Medulla oblongata (tissue), 1 donor: ENCODE data around the gene NIPAL3.
"Not testable (repeated sequence)": the region's sequence is repeated elsewhere in the genome, so short reads cannot be mapped to it uniquely, and the experiment has no call there.

Experiments used
- DNase-seq: peaks from one replicate; pipeline ENCODE4 v3.0.0-alpha.2; 2015; ENCODE audit errors: extremely low spot score

The NIPAL3 gene

DNA sequence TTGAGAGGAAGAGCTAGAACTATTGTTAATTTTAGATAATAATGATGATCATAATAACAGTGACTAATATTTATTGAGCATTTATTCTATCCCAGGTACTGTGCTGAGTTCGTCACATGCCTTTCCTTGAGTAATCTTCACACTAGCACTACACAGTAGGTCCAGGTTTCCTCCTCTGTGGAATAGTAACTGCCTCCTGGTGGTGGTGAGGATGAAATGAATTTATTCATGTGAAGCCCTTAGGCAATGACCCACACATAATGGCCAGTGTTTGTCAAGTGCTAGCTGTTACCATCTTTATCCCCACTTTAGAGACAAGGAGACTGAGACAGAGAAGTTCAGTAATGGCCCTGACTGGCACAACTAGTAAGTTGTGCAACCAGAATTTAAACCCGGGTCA lies 5.9 kb downstream of the NIPAL3 start:
- DNase-seq: no peak

DNA sequence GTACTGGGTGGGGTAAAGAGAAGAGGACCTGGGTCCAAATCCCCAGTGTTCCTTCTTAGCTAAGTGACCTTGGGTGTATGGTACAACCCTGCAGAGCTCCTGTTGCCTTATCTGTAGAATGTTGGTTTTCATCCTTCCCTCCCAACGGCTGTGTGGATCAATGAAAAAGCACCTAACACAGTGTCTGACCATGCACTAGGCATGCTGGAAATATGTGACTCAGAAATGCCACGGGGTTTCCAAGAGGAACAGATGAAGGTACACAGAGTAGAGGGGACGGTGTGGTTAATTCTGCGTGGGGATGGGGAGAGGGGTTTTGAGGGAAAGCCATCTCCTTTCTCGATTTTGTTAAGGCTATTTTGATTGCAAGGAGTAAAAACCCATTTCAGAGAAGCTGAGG lies 8.6 kb downstream of the NIPAL3 start:
- DNase-seq: no peak

DNA sequence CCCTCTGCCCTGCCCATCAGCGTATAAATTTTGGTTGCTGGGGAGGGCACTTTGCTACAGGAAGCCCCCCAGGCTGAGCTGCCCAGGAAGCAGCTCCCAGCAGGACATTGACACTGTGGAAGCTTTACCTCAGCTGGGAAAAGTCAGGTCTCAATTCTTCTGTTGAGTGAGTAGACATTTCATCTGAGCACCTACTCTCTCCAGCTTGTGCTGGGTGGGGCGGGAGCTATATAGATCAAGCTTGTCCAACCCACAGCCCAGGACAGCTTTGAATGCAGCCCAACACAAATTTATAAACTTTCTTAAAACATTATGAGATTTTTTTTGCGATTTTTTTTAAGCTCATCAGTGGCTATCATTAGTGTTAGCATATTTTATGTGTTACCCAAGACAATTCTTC lies 9.4 kb downstream of the NIPAL3 start:
- no peak for DNase-seq

DNA sequence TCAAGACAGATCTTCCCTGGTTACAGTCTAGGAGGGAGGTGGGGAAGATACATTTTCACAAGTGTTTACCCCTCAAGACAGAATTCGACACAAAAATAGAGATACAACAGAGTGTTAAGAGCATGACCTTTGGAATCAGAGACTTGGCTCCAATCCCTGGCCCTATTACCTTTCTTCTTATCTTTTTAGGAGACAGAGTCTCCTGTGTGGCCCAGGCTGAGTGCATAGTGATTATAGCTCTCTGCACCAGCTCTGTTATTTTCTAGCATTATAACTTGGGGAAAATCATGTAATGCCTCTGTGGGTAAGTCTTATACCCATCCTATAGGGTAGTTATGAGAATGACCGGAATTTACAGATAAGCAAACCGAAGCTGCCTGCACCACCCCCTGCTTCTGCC lies 9.8 kb downstream of the NIPAL3 start:
- DNase-seq: no peak

DNA sequence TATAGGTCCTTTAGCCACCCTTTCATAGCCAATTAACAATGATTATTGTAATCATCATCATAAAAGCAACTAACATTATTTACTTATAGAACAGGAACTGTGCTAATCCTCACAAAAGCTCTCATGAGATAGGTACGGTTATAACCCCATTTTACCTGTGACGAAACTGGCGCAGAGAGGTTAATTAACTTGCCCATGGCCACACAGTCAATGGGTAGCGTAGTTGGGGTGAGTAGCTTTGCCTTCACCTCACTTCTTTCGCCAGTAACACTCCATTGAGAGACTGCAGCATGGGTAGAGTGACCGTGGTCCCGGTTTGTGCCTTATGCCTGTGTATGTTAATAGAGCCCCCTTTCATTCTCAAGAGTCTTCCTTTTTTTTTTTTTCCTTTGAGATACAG lies 10.3 kb downstream of the NIPAL3 start:
- no peak for DNase-seq

DNA sequence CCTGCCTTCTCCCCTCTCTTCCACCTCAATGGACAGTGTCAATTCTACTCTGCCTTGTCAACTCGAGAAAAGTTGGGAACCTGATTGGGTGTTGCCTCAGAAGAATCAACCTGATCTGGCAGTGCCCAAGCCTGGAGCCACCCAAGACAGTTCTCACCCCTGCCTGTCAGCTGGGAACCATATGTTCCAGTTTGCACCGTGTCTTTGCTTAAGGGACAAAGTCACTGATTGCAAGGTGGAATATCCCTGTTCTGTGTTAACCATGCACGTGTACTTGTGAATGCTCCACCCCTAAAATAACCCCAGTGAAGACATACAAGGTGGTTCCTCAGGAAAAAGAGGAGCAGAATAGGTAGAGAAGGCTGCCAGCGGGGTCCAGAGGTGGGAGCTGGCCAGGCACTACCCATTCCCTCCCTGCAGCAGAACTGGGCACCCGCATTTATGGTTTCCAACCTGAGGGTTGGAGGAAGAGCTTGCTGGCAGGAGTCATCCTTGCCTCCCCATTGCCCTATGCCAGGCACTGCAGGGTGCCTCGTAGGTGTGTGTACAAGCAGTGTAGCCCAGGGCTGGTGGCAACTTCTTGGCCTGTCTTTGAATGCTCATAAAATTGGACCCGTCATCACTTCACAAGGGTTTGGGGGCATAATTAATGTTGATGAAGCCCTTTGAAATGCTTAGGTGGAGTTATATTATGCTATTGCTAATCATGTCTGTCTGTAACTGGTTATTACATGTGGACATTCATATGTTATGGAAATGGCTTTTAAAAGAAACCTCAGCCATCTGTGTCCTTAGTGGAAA lies 11.3 kb downstream of the NIPAL3 start:
- no peak for DNase-seq

DNA sequence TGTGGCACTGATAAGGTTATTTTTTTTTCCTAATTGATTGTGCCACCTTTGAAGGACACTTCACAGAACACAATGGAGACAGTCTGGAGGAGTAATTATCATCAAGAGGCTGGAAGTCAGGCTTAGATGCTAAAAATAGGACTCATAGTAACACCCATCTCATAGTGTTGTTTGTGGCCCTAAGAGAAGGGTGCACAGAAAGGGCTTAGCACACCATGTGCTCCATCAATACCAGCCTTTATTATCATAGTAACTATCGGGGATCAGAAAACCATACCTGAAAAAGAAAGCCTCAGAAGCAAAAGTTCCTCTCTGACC lies 11.9 kb downstream of the NIPAL3 start:
- DNase-seq: no peak

DNA sequence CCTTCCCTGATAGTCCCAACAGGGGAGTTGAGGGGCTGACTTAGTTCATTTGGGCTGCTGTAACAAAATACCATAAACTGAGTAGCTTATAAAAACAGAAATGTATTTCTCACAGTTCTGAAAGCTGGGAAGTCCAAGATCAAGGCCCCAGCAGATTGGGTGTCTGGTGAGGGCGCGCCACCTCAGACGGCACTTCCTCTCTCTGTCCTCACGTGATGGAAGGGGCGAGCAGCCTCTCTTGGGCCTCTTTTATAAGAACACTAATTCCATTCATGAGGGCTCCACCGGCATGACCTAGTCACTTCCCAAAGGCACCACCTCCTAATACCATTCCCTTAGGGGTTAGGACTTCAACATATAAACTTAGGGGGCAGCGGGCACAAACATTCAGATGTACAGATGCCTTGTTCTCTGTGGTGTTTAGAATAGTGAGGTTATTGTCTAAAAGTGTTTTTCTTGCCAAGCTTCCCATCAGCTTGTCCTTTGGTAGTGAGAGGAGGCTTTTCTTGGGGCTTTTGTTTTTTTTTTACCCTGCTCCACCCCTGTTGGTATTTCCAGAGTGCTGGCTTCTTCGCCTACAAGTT lies 20.3 kb downstream of the NIPAL3 start:
- peak; percentile 73 for DNase-seq

DNA sequence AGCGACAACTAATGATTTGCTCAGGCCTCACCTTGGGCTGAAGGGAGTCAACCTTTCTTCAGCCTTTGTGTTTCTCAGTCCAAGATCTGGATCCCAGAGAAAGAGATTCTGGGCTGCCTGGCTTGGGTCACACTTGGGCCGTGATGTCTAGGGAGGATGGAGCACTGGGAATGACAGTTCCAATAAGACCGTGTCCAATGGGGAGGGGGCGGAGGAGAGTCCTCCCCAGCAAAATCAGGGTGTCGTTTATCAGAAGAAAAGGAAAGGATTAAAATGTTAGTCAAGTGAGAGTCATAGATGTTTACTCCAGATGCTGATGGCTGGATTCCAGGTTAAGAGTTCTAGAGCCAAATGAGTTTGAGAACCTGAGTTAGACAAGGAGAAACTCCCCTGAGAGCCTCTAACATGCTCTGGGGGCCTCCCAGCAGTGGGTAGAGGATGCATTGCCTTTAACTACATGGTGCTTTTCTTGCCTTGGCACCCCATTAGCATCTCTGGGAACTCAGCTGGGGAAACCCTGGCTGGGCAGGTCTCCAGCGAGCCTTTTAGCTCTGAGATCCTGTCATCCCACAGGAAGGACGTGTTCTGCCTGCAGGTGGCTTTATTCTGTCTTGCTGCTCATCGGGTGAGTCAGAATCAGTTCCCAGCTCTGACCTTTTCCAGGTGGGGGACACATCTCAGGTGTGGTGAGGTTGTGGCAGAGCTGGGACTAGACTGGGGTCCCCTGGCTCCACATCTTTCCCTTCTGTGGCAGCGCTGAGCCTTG lies 22.2 kb downstream of the NIPAL3 start:
- no peak for DNase-seq

DNA sequence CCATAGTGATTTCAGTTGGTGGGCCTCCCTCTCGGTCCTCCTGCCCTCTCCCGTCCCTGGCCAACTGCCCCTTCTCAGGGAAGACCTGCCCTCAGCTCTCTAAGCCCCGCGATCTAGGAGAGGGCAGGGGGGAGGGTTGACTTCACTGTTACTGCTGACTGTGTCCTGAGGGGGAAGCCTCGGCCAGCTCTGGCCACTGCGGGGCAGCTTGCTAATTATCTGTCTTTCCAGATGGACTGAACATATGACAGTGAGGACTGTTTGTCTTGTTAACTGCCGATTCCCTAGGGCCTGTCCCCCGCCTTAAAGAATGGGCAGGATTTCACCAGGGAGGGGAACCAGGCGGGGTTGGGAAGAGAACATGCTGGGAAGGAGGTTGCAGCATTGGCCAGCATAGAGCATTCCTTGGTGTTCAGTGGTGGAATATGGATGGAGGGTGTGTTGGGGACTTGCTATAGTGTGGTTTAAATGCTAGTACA lies 22.9 kb downstream of the NIPAL3 start:
- DNase-seq: peak; percentile 61

DNA sequence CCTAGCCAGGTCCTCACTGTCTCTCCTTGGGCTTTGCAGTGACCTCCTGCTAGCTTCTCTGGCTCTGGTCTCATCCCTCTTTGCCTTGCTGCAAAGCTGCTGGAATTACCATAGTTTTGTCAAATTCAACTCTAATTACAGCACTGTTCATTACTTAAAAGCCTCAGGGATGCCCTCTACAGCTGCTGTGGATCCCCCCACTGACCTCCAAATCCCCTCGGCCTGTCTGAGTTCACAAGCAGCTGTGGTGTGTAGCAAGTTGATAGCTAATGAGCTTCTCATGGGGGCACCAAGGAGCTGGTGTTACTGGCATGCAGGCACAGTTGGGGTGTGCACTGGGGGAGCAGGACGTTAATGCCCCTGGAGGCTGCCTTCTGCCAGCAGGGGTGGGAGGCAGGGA lies 24.8 kb downstream of the NIPAL3 start:
- no peak for DNase-seq

DNA sequence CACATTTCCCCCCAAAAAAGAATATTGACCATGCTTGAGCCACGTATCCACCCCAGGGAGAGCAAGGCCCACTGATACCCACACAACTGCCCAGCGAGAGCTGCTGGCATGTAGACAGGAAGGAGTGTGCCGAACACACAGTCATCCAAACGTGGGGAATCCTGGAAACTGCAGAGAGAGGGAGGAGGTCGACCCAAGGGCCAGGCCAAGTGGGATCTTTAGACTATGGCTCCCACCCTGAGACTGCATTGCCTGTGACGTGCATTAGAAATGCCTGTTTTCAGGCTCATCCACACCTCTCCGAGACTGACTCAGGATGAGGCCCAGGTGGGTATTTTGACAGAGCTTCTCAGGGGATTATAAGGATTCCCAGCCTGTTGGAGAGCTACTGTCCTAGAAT lies 25.9 kb downstream of the NIPAL3 start:
- no peak for DNase-seq

DNA sequence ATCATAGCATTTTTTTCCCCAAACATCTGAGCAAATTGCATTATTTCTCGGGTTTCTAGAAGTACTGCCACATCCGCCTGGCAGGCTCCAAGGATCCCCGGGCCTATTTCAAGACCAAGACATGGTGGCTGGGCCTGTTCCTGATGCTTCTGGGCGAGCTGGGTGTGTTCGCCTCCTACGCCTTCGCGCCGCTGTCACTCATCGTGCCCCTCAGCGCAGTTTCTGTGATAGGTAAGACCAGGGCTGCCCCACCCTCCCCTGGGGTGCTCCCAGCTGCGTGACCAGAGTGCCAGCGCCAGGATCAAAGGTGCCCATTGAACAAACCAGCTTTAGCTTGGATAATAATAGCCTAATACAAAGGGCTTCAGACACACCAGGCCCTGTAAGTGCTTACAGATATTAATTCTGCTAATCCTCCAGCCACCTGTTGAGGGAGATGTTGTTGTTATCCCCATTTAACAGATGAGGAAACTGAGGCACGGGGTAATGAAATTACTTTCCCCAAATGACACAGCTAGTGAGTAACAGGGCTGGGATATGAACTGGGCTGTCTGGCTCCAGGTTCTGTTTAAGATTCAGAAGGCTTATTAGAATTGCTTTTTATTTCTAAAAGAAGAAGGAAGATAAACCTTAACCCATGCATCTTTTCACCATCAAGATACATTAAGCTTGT lies 26.5 kb downstream of the NIPAL3 start:
- DNase-seq: no peak

DNA sequence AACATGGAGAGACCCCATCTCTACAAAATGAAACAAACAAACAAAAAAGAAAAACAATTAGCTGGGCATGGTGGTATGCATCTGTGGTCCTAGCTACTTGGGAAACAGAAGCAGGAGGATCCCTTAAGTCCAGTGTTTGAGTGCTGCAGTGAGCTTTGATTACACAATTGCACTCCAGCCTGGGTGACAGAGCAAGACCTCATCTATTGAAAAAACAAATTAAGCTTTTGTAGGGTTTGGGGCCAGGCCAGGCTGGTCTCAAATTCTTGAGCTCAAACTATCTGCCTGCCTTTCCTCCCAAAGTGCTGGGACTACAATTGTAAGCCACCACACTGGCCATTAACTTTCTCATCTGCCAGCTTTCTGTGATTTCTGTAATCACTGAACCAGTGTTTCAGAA lies 27.2 kb downstream of the NIPAL3 start:
- no peak for DNase-seq

DNA sequence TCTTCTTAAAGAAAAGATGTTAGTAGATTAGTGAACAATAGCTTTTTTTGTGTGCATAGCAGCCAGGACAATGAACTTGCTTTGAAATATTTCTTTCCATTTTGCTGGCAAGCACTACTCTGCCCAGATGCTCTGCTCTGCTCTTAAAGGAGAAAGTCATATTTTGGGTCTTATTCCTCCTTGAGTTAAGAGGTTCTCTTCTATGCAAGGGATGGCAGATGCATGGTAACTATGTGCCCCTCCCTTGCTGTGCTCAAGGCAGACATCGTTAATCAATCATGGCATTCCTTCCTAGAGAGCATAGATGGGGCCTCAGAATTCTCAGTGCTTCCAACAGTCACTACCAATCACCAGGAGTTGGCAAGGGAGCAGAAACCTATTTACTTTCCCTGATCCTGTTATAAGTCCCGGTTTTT lies 27.6 kb downstream of the NIPAL3 start:
- peak; percentile 55 for DNase-seq

DNA sequence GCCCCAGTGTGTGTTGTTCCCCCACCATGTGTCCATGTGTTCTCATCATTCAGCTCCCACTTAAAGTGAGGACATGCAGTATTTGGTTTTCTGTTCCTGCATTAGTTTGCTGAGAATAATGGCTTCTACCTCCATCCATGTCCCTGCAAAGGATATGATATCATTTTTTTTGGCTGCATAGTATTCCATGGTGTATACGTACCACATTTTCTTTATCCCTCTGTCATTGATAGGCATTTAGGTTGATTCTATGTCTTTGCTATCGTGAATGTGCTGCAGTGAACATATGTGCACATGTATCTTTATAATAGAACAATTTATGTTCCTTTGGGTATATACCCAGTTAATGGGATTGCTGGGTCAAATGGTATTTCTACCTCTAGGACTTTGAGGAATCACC lies 30.8 kb downstream of the NIPAL3 start:
- DNase-seq: not testable (repeated sequence)

DNA sequence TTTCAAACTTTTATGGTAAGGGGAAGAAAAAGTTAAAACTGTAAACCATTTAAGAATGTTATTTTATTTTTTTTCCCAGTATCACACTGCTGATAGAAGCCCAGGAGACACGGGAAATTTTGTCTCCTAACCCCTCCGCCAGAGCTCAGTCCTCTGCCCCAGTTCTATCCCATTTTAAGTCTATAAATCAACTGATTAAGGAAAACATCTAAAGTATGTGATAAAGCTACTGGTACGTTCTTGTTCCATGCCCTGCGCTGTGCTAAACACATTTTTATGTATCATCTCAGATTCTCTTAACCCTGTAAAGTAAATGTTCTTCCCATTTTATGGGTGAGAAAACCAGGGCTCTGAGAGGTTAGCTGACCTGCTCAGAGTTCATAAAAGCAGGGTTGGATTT lies 34.7 kb downstream of the NIPAL3 start:
- DNase-seq: no peak

DNA sequence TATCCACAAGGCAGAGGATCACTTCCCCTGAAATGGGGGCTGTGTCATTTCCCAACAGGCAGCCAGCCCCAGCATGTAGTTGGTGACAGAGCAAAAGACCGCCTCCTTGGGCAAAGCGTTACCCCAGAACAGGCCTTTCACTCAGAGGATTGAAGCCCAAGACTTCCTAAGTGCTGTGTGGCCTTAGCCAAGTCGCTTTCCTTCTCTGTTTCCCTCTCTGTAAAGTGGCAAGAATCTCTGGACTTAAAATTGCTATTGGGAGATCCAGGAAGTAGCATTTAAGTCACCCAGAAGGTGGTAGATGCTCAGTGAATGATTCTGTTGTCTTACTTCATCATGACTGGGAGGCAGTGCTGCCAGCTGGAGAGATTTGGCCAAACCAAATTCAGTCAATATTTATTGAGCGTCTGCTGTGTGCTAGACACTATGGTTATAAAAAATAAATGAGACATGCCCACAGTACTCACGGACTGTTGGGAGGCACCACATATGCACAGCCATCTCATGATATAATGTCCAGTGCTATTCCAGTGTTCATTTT lies 35.3 kb downstream of the NIPAL3 start:
- no peak for DNase-seq

DNA sequence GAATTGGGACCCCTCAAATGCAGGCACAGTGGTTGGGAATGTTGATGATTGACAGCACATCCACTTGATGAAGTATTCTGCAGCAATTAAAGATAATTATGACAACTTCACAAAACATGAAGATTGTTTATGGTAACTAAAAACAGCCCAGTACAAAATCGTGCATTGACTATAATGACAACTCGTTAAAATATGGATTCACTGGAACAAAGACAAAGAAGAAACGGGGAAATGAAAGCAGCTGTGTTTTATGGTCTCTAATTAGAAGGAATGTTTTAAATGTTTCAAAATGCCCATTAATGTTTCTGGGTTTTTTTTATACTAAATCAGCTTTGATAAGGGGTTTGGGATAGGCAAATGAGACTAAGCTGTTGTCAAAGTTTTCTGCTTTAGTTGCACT lies 36.1 kb downstream of the NIPAL3 start:
- DNase-seq: no peak

DNA sequence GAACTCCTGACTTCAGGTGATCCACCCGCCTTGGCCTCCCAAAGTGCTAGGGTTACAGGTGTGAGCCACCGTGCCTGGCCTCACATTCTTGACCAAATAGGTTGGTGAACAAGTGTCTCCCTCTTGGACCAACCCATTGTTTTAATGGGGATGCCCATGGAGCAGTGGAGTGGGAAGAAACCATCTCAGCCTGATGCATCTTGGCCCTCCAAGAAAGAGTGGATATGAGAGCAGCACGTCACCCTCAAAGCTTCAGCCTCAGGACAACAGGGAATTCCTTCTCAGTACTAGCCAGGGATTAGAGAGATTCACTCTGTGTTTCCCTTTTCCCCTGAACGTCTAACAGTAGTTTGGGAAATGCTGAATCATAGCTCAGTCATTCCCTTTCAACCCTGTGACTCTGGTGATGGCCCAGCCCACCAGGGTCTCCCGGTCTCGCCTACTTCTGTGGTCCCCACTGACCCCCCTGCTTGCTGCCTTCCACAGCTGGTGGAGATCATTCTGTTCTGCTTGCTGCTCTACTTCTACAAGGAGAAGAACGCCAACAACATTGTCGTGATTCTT lies 37.4 kb downstream of the NIPAL3 start:
- no peak for DNase-seq

DNA sequence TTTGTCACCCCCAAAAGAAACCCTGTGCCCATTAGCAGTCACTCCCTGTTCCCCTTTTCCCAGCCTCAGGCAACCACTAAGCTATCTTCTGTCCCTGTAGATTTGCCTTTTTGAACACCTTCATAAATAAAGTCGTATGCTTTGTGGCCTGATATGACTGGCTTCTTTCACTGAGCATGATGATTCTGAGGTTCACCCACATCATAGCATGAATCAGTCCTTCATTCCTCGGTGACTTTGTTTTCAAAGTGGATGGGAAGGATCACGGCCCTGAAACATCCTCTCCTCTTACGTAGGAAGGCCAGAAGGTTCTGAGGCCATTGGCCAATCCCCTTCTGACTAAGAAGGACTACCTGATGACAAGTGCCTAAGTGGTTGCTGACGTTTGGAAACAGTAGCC lies 39.1 kb downstream of the NIPAL3 start:
- DNase-seq: no peak

DNA sequence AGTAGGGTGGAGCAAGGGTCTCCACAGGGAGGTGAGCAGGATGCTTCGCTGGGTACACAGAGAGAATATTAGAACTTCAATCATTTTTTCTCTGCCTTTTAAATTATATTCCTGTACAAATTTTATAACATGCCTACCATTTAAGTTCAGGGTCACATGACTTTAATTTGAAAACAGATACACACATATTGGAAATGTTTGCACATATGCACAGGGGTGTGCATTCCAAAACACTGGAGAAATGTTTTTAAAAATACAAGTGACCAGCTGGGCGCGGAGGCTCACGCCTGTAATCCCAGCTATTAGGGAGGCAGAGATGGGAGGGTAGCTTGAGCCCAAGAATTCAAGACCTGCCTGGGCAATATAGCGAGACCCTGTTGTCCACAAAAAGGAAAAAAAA lies 39.7 kb downstream of the NIPAL3 start:
- no peak for DNase-seq
